ENCODE results near the gene IRF2.

DNA sequence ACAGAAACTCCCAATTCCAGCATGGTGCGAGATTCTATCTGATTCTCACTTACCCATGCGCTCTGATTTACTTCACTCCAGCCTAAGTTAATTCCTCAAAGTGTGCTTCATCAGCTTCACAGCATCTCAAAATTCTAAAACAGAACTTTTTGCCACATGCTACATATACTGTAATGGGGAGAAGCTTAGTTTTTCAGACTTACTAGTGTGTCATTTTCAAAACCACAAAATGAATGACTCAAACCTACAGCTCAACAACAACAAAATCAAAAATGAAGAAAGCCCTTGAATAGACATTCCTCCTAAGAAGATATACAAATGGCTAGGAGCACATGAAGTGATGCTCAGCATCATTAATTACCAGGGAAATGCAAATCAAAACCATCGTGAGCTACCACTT lies 14.9 kb downstream of the IRF2 start:
- TF ChIP-seq, protein P1, sequence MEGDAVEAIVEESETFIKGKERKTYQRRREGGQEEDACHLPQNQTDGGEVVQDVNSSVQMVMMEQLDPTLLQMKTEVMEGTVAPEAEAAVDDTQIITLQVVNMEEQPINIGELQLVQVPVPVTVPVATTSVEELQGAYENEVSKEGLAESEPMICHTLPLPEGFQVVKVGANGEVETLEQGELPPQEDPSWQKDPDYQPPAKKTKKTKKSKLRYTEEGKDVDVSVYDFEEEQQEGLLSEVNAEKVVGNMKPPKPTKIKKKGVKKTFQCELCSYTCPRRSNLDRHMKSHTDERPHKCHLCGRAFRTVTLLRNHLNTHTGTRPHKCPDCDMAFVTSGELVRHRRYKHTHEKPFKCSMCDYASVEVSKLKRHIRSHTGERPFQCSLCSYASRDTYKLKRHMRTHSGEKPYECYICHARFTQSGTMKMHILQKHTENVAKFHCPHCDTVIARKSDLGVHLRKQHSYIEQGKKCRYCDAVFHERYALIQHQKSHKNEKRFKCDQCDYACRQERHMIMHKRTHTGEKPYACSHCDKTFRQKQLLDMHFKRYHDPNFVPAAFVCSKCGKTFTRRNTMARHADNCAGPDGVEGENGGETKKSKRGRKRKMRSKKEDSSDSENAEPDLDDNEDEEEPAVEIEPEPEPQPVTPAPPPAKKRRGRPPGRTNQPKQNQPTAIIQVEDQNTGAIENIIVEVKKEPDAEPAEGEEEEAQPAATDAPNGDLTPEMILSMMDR (conservative IDR thresholded peaks at IDR 0.05) = no peak
- no peak for TF ChIP-seq ZFX (IDR thresholded peaks at IDR 0.05)

Data from C4-2B (cell line).